Hematopoietic multipotent progenitor cell treated with erythropoietin and hydrocortisone succinate and interleukin-3 and kit ligand, for 4 days (in vitro differentiated cells): ENCODE data around the gene POLG2.

ENCODE experiments used
- DNase-seq: peaks from one replicate; pipeline ENCODE4 v3.0.0-alpha.2; 2015

Gene POLG2

GRCh38 chr17:64496786-64497564 is at the start of gene POLG2:
Gene POLG2 (minus strand): TSS chr17:64497054. CDS start chr17:64496968, 86 bp downstream.
- DNase-seq: peak; percentile 98

DNA sequence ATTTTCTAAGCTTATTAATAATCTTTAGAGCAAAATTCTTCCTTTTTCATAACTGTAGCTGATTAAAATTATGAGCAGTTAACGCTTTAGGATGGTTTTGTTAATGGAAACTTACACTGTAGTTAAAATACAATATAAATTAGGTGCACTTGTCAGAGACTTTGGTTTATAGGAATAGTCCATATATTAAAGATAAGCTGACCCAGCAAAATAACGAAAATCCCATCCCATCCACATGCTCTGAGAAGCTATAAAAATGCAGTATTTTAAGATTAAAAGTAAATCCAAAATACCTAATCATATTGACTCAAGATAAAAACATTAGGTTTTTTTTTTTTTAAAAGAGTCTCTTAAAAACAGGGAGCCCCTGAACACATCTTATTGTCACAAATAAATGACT is 47.9 kb upstream of the POLG2 start:
- DNase-seq: no peak

DNA sequence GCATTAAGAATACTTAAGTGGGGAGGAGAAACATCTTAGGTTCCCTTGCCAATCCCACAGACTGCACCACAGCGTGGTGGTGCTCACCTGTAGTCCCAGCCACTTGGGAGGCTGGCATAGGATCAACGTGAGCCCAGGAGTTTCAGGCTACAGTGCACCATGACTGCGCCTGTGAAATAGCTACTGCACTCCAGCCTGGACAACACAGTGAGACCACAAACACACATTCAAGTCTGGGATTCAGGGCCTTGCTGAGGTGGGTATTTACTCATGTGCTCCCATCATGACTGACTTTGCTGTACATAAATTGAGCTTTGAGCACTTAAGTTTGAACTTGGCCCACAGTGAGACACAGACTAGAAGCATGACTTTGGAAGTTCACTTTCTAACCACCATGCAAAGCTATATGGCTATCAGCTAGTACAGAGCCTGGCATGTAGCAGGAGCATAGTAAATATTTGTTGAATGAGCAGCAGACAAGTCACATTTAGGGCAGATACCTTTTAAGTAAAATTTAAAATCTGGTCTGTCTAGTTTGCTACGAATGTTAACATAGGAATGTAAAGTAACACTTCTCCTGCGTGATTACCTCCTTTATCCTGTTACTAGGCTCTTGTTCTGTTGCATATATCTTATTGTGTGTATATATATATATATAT is 43.4 kb upstream of the POLG2 start:
- no peak for DNase-seq

DNA sequence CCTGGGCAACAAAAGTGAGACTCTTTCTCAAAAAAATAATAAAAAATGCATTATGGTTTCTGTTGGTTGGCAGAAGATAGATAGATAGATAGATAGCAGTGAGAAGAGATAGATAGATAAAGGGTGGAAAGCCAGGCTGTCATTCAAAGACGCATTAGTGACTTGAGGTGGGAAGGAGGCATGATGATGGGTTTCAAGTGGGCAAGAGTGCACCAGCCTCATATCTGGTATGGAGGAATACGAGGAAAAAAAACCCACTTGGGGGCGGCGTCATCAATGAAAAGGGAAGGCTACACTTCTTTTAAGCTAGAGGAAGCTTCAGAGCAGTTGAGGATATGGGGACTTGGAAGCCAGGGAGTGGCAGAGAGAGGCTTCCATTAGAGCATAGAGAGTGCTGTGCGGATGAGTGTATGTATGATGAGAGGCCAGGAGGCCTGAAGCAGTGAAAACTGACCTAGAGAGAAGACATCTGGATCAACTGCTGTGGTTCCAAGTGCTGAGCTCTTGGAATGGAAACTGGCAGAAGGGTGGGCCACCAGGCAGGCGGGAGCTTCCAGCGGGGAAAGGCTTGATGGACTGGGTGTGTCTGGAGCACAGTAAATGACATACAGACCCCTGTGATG is 41.8 kb upstream of the POLG2 start:
- peak; percentile 9 for DNase-seq

DNA sequence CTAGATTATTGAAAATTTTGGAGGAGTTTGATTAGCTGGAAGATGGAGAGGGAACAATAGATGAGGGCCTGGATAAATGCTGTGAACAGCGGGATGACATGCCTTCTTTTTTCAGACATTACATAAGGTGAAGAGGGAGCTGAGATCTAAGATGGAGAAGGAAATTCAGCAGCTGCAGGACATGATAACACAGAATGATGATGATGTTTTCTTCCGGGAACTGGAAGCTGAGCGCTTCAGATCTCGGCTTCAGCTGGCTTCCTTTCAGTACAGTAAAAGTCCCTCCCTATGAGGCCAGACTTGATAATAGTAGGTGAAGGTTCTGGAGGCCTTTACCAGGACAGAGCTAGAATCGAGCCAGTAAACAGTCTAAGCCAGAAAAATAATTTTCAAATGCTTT is 40.6 kb upstream of the POLG2 start:
- peak; percentile 30 for DNase-seq

- no peak for DNase-seq
Observed at GRCh38 chr17:64536913-64537312, 40.1 kb upstream of the POLG2 start.

GRCh38 chr17:64535357-64535756 is 38.5 kb upstream of the POLG2 start:
- DNase-seq: no peak

DNA sequence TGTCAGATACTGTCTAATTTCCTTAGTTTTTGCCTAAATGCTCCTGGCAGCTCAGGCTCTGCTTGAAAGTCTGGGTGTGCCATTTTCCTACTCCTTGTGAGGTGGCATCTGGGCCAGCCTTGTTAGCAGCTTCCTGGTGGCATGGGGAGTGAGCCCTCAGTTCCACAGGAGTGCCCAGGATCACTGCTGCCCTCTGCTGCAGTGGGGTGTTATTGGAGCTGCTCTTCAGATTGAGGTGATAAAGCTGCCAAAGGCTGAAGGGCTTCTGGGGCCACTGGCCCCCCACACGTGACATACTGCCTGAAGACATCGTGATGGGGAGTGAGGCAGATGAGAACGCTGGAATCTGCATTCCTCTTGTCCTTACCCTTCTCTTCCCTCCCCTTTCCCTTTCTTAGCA is 37.3 kb upstream of the POLG2 start:
- DNase-seq: peak; percentile 47

DNA sequence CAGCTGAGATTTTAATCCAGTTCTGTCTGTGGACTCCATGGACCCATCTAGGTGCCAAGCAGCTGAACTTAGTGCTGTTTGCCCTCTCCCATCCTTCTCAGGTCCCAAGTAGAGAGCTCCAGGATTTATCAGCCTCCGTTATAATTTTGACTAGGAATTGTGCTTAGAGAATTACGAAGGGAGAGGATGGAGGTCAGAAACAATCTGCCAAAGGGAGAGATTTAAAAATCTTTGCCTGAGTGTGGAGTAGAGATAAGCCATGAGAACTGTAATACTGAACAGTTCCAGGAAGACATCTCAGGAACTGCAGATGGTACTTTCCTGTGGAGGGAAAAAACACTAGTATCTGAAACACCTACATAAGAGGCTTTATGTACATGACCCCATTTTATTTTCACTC is 36.9 kb upstream of the POLG2 start:
- peak; percentile 13 for DNase-seq

GRCh38 chr17:64532409-64532808 is 35.6 kb upstream of the POLG2 start:
- no peak for DNase-seq

GRCh38 chr17:64531955-64532371 is 35.1 kb upstream of the POLG2 start:
- no peak for DNase-seq

DNA sequence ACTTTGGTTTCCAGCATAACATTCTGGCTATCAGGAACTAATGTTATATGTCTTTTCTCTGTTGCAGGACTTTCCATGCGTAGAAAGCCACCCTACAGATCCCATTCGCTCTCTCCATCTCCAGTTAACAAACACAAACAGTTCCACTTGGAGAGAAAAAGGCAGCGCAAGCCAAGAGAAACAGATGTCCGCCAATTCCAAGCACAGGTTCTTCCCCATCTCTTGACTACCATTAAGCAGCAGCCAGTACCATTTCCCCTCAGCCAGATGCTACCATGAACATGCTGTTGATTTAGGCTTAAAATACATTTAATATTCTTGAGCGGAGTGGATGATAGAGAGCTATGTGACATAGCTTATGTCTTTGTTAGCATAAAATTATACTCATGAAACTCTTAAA is 32.4 kb upstream of the POLG2 start:
- no peak for DNase-seq

GRCh38 chr17:64527914-64528313 is 31.1 kb upstream of the POLG2 start:
- DNase-seq: no peak

DNA sequence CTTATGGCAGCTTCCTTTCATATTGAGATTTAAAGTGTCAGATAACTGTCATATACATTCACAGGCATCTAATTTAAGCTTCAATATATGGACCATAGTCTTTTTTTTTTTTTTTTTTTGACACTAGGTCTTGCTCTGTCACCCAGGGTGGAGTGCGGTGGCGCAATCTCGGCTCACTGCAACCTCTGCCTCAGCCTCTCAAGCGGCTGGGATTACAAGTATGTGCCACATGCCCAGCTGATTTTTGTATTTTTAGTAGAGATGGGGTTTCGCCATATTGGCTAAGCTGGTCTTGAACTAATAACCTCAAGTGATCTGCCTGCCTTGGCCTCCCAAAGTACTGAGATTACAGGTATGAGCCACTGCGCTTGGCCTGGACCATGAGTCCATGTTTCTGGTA is 23.5 kb upstream of the POLG2 start:
- DNase-seq: no peak

DNA sequence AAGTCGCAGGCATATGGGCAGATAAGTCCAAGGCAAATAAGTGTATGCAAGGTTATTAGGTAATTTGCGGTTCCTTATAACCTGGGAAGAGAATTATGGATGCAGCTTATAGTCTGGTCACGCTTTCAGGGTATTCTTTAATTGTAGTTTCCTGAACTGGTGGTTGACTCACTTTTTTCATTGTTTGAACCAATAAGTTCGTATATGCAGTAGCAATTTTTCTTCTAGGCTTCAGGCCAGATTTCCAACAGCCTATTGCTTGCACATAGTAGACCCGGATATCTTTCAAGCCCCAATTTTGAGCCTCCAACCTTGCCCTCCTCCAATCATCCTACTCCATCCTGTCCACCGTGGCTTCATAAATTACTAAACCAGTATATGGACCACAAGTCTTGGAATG is 22.7 kb upstream of the POLG2 start:
- no peak for DNase-seq

- DNase-seq: no peak
Observed at GRCh38 chr17:64515829-64516228, 19.0 kb upstream of the POLG2 start.

DNA sequence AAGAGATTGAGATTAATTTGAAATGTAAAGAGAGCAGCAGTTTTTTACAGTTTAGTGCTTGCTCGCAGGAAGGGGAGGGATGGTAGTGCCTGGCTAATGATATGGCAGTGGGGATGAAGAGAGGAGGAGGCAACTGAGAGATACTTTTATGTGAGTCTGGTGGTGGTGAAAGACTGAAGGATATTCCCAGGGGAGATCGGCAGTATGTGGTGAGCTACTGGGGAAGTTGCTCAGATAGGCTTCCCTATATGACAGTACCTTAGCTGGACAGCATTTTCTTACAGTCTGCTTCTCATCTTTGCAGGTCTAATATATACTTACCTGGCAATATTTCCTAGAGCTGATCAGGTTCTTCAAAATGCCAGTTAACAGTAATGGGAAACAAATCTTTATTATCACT is 18.6 kb upstream of the POLG2 start:
- no peak for DNase-seq

DNA sequence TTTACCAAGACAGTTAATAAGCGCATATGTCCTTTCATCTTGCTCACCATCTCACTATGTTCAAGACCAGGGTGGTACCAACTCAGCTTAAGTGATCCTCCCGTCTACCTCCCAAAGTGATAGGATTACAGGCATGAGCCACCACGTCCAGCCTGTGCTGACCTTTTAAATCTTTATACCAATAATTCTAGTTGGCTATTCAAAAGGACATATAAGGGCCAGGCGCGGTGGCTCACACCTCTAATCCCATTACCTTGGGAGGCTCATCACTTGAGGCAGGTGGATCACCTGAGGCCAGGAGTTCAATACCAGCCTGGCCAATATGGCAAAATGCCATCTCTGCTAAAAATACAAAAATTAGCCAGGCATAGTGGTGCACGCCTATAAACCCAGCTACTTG is 12.3 kb upstream of the POLG2 start:
- DNase-seq: no peak

GRCh38 chr17:64508683-64509082 is 11.8 kb upstream of the POLG2 start:
- DNase-seq: no peak

GRCh38 chr17:64507413-64507782 is 10.5 kb upstream of the POLG2 start:
- DNase-seq: peak; percentile 90

GRCh38 chr17:64506576-64507412 is 9.9 kb upstream of the POLG2 start, which contains the start of gene CEP95:
Gene CEP95 (plus strand): TSS chr17:64506977. CDS start chr17:64507098, 121 bp downstream.
- peak; percentile 98 for DNase-seq

GRCh38 chr17:64506201-64506575 is 9.3 kb upstream of the POLG2 start, which contains the start of gene DDX5:
Gene DDX5 (minus strand): TSS chr17:64506289. CDS start chr17:64506119, 170 bp downstream.
- peak; percentile 99 for DNase-seq
